Effector memory CD8-positive, alpha-beta T cell (primary cell): ENCODE results near the gene ADGRL4.

Experiments used
- ATAC-seq: fragments of 150-1000 bp; cut with Tn5 transposase; replicated peaks from 2 replicates; pipeline ENCODE4 v1.10.0; 2021; ENCODE audit warnings: mild to moderate bottlenecking, moderate library complexity
- DNase-seq, 3 experiments: peaks; one replicate each; pipeline ENCODE4 v3.0.0; 2021
- H3K27ac Mint-ChIP-seq, 2 donors: one replicate each; pipeline ENCODE4 v1.8.0; 2022; ENCODE audit warnings: mild to moderate bottlenecking in 2 of 2, mixed read lengths in 2 of 2, moderate library complexity in 2 of 2
- H3K27me3 Mint-ChIP-seq, 2 donors: one replicate each; pipeline ENCODE4 v1.8.0; 2022; ENCODE audit warnings: mixed read lengths in 2 of 2
- H3K36me3 Mint-ChIP-seq: one replicate; pipeline ENCODE4 v1.8.0; 2022; ENCODE audit warnings: mild to moderate bottlenecking, moderate library complexity, mixed read lengths; ENCODE audit not compliant: insufficient read depth
- H3K4me1 Mint-ChIP-seq, 2 donors: one replicate each; pipeline ENCODE4 v1.8.0; 2022; ENCODE audit warnings: low read depth in 2 of 2, mixed read lengths in 2 of 2
- H3K4me3 Mint-ChIP-seq, 2 donors: one replicate each; pipeline ENCODE4 v1.8.0; 2022; ENCODE audit warnings: mild to moderate bottlenecking in 2 of 2, mixed read lengths in 2 of 2, moderate library complexity in 2 of 2
- H3K9me3 Mint-ChIP-seq, 2 donors: one replicate each; pipeline ENCODE4 v1.8.0; 2022; ENCODE audit warnings: mixed read lengths in 2 of 2
- total RNA-seq, 9 experiments: gene quantifications; one replicate each; lab custom pipeline; 2026; lab: John Stamatoyannopoulos, UW

The ADGRL4 gene
- total RNA-seq: 0 to 0.11 (median 0) reads per million in 9 experiments

DNA sequence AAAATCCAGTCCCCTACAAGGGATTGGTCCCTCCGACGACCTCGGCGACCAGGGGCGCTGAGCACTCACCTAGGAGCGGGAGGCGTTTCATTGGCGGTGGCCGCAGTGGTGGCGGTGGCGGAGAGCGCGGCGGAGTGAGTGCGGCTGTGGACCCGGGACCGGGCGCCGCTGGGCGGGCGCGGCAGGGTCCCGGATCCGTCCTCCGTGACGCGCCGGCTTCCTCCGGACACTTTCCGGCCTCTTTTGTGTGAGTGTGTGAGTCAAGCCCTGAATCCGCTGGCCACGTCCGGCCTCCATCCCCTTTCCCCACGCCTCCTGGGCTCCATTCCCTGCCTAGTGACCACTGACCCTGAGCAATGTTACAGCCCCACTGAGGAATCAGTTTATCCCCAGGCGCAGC, at the start of gene ADGRL4:
TSS of gene ADGRL4 (minus strand) at position 167 of the 400 bp plus-strand sequence. CDS start at position 91, 76 bp downstream.
- Mint-ChIP-seq H3K36me3 (no peaks in the 10 kb centered on the region), H3K4me3 (no peak within 1 kb of the TSS), H3K27me3 (no peaks in the 10 kb centered on the region), H3K4me1 (no peaks in the 10 kb centered on the region), H3K27ac (no peak within 1 kb of the TSS), H3K9me3 (peaks cover 0 to 5% of the 10 kb centered on the region in 2 donors)
- ATAC-seq (no peak), DNase-seq (no peak)

DNA sequence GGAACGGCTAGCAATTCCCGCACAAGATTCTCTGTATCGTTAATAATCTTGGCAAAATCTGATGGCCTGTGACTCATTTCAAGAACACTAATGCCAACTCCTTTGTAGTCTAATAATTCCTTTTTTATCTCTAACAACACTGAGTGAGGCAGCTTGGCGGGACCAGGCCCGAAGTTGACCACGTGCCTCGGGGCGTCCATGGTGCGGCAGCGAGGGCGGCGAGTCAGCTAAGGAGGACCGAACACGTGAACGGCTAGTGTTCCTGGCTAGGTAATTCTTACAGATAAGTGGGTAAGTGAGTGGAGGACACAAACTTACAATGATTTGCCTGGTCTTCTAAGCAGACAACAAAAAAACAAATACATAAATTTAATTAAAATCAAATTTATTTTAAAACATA, 49.3 kb upstream of the ADGRL4 start:
- H3K27me3 Mint-ChIP-seq: no peaks in the 10 kb centered on the region
- H3K4me3 Mint-ChIP-seq: no peak overlapping the region
- ATAC-seq (no peak), DNase-seq (no peak)
- peaks cover 7 to 8% of the 10 kb centered on the region in 2 donors for H3K9me3 Mint-ChIP-seq
- H3K27ac Mint-ChIP-seq: no peak overlapping the region
- H3K36me3 Mint-ChIP-seq: no peaks in the 10 kb centered on the region
- H3K4me1 Mint-ChIP-seq: no peaks in the 10 kb centered on the region

DNA sequence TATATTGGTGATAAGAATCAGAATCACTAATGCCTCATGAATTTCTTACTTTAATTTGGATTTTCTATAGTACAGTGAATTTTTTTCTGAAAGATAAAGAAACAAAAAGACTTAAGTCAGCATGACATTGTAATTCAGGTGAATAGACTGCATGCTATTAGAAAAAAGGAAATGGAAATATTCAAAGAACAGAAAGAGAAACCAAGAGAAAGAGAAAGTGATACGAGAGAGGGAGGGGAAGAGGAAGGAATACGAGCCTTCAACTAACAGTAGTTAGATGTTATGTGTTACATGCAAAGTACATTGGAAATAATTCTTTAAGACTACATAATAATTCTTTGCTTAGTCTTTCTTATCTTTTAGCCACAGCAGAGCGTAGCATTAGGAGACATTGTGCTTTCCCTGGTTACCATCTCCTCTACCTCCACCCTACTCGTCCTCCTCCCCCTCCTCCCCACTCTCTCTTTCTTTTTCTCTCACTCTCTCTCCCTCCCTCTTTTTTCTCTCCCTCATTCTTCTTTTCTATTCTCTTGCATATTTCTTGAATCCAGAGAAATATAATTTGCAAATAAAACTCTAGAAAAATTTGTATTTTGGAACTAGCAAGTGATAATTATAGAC, 46.4 kb upstream of the ADGRL4 start:
- Mint-ChIP-seq H3K27ac (no peak overlapping the region), H3K27me3 (no peaks in the 10 kb centered on the region), H3K36me3 (no peaks in the 10 kb centered on the region), H3K4me1 (no peaks in the 10 kb centered on the region), H3K4me3 (peak overlapping the region in 1 of 2 donors; percentile 7), H3K9me3 (peaks cover 4 to 7% of the 10 kb centered on the region in 2 donors)
- no peak for DNase-seq
- ATAC-seq: no peak

DNA sequence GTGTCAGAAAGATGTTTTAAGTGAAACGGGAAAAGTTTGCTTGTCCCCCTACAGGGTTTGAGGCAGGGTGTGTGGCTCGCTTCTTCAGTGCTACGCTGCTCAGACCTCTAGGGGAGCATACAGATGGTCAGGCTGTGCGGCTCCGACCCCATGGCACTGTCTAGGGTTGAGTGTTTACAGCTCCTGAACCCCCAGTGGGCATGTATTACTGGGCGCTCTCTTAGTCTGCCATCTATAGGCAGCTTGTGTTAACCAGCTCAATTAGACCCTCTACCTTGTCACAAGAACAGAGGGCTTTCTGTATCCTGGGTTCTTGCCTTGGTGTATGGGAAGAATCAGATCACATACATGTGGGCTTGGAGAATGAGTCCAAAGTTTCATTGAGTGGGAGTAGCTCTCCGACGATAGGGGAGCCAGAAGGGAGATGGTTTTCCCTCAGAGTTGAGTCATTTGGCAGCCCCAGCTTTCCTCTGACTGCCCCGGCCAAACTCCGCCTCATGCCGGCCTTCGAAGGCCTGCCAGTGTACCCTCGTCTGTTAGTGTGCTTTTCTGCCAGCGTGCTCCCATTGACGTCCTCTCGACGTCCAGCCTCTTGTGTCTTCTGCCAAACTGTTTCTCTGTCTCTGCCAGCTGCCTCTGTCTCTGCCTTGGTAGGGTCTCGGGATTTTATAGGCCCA, 38.6 kb upstream of the ADGRL4 start:
- DNase-seq (no peak), ATAC-seq (no peak)
- no peaks in the 10 kb centered on the region for H3K36me3 Mint-ChIP-seq
- no peak overlapping the region for H3K4me3 Mint-ChIP-seq
- H3K9me3 Mint-ChIP-seq: no peaks in the 10 kb centered on the region
- H3K27ac Mint-ChIP-seq: no peak overlapping the region
- no peaks in the 10 kb centered on the region for H3K27me3 Mint-ChIP-seq
- H3K4me1 Mint-ChIP-seq: no peaks in the 10 kb centered on the region

DNA sequence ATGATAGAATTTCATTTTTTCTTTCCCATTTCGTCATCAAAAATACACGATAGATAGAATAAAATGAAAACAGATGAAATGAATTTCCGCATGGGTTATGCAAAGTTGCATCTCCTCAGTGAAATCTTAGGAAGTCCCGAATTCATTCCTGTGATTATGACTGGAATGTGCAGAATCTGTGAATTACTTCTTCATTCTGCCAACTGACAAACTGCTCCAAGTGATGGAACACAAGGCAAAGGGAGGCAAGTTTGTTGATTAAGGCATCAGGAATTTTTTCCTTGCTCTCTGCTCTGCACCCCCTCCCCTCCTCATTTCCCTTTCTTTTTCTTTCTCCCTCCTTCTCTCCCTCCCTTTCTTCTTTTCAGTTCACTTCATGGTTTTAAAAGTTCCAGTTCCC, 37.0 kb upstream of the ADGRL4 start:
- no peak for DNase-seq
- Mint-ChIP-seq H3K4me1 (no peaks in the 10 kb centered on the region), H3K36me3 (no peaks in the 10 kb centered on the region), H3K9me3 (no peaks in the 10 kb centered on the region), H3K27ac (no peak overlapping the region), H3K27me3 (no peaks in the 10 kb centered on the region), H3K4me3 (no peak overlapping the region)
- ATAC-seq: no peak

DNA sequence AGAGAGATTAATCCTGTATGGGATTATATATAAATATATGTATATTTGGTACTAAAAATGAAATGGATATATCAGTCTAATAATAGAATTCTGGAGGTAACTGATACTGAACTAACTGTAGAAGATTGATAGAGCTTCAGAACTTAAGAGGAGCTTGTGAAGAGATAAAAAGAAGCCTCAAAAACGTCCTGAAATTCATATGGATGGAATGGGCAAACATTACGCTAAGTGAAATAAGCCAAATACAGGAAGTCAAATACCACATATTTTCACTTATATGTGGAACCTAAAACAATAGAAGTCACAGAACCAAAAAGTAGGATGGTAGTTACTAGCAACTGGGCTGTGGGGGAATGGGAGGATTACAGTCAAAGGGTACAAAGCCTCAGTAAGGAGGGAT, 36.0 kb upstream of the ADGRL4 start:
- ATAC-seq: no peak
- Mint-ChIP-seq H3K4me3 (no peak overlapping the region), H3K4me1 (no peaks in the 10 kb centered on the region), H3K27ac (no peak overlapping the region), H3K36me3 (no peaks in the 10 kb centered on the region), H3K9me3 (peaks cover 2 to 8% of the 10 kb centered on the region in 2 donors), H3K27me3 (no peaks in the 10 kb centered on the region)
- DNase-seq: no peak

DNA sequence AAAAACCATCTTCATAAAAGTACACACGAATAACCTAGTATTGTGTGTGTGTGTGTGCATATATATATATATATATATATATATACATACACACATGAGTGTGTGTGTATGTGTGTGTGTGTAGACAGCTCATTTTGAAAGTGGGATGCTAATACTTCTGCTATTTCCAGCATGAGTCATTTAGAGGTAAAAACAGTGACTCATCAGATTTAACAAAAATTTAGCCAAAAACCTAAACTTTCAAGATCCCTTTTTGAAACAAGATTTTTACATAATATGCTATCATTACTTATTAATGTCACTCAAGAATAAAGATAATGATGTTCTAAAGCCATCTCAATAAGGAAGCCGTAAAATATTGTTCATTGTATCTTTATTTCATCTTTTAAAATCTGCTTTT, 35.6 kb upstream of the ADGRL4 start:
- H3K9me3 Mint-ChIP-seq: peaks cover 6 to 9% of the 10 kb centered on the region in 2 donors
- no peak for ATAC-seq
- H3K27ac Mint-ChIP-seq: no peak overlapping the region

DNA sequence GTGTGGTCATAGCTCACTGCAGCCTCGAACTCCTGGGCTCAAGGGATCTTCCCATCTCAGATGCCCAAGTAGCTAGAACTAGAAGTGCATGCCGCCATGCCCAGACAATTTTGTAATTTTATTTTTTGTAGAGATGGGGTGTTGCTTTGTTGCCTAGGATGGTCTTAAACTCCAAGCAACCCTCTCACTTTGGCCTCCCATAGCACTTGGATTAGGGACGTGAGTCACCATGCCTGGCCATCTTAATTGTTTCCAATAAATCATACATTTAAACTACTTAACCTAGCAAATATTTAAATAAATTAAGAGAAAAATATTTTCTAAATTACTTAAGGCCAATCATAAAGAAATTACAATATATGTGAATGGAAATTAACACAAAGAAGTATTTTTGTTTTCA, 35.1 kb upstream of the ADGRL4 start:
- Mint-ChIP-seq H3K36me3 (no peaks in the 10 kb centered on the region), H3K27ac (no peak overlapping the region), H3K27me3 (no peaks in the 10 kb centered on the region), H3K4me3 (no peak overlapping the region), H3K4me1 (no peaks in the 10 kb centered on the region), H3K9me3 (peaks cover 8 to 9% of the 10 kb centered on the region in 2 donors)
- ATAC-seq (no peak), DNase-seq (no peak)

More for the DNA sequence above, 35.6 kb upstream of the ADGRL4 start:
- H3K27me3 Mint-ChIP-seq: no peaks in the 10 kb centered on the region
- no peak for DNase-seq
- no peaks in the 10 kb centered on the region for H3K36me3 Mint-ChIP-seq
- no peak overlapping the region for H3K4me3 Mint-ChIP-seq
- H3K4me1 Mint-ChIP-seq: no peaks in the 10 kb centered on the region

DNA sequence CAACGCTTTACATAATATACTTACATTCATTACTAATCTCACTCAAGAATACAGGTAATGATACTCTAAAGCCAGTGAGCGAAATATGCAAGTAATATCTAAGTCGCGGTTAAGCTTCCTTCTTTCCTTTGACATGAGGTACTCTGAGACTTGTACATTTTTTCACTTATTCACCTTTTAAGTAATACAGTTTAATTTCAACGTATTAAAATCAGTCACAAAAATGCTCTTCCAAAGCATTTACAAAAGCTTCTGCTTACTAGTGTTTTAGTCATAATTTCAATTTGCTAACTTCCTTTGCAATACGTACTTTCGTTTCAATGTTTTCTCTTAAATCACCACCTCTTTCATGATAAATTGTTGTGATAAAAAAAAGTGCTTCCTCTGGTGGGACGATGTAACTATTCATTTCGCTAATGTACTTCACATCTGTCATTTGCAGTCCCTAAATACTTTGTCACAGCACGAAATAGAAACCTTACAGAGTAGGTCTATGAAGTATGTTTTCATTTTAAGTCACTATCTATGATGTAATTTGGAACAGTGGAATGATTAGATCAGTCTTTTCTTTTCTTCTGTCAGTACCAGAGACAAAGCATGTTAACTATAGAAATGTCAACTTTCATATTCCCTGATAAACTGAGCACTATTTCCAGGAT, 34.0 kb upstream of the ADGRL4 start:
- no peak overlapping the region for H3K4me3 Mint-ChIP-seq
- H3K27ac Mint-ChIP-seq: no peak overlapping the region
- no peaks in the 10 kb centered on the region for H3K4me1 Mint-ChIP-seq
- no peaks in the 10 kb centered on the region for H3K27me3 Mint-ChIP-seq
- DNase-seq: no peak
- no peaks in the 10 kb centered on the region for H3K36me3 Mint-ChIP-seq
- H3K9me3 Mint-ChIP-seq: peaks cover 11 to 16% of the 10 kb centered on the region in 2 donors
- no peak for ATAC-seq

DNA sequence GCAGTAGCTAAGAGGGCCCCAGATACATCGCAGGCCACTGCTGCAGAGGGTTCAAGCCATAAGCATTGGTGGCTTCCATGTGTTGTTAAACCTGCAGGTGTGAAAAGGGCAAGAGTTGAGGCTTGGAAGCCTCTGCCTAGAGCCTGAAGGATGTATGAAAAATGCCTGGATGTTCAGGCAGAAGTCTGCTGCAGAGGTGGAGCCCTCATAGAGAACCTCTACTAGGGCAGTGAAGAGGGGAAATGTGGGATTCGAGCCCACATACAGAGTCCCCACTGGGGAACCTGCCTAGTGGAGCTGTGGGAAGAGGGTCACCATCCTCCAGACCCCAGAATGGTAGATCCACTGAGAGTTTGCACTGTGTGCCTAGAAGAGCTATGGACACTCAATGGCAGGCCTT, 30.6 kb upstream of the ADGRL4 start:
- no peak for ATAC-seq
- Mint-ChIP-seq H3K9me3 (peaks cover 13 to 16% of the 10 kb centered on the region in 2 donors), H3K4me1 (no peaks in the 10 kb centered on the region), H3K27me3 (no peaks in the 10 kb centered on the region), H3K36me3 (no peaks in the 10 kb centered on the region), H3K27ac (no peak overlapping the region), H3K4me3 (no peak overlapping the region)
- DNase-seq: no peak

DNA sequence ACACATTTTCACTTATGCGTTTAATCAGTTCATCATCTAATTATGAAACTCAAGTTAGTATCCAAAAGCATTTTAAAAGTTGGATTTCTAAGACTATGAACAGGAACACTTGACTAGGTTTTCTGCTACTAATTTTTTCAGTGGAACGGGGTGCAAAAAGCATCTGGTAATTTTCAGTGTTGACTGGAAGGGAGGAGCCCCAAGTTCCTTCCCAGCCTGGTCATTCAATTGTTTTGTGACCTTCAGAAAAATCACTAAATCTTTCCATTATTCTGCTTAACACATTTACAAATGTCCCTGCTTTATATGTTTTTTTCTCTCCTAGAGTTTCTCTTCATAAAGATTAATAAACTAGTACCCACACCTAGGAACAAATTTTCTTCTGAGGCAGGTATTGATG, 6.0 kb upstream of the ADGRL4 start:
- no peak overlapping the region for H3K4me3 Mint-ChIP-seq
- no peak for DNase-seq
- no peaks in the 10 kb centered on the region for H3K27me3 Mint-ChIP-seq
- ATAC-seq: no peak
- no peaks in the 10 kb centered on the region for H3K36me3 Mint-ChIP-seq
- H3K27ac Mint-ChIP-seq: no peak overlapping the region
- H3K4me1 Mint-ChIP-seq: no peaks in the 10 kb centered on the region
- H3K9me3 Mint-ChIP-seq: peaks cover 0 to 8% of the 10 kb centered on the region in 2 donors

DNA sequence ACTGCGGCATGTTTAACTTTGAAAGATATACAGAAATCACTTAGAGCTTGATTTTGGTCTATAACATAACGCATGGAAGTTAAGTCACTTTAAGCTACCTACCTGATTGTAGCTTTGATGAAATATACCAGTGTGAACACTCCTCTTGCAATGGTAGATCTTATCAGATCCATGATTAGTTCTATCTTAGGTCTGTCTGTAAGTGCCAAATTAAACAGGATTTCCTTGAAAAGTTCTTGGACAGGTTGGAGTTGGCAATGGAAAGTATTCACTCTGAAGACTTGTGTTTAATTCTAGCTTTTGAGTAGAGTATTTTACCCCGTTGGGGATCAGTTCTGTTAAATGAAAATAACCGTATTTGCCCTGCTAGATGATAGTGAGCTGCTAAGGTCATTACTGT, 4.1 kb upstream of the ADGRL4 start:
- Mint-ChIP-seq H3K27ac (no peak overlapping the region), H3K4me3 (no peak overlapping the region), H3K9me3 (peaks cover 0 to 6% of the 10 kb centered on the region in 2 donors), H3K4me1 (no peaks in the 10 kb centered on the region), H3K27me3 (no peaks in the 10 kb centered on the region), H3K36me3 (no peaks in the 10 kb centered on the region)
- no peak for ATAC-seq
- no peak for DNase-seq

DNA sequence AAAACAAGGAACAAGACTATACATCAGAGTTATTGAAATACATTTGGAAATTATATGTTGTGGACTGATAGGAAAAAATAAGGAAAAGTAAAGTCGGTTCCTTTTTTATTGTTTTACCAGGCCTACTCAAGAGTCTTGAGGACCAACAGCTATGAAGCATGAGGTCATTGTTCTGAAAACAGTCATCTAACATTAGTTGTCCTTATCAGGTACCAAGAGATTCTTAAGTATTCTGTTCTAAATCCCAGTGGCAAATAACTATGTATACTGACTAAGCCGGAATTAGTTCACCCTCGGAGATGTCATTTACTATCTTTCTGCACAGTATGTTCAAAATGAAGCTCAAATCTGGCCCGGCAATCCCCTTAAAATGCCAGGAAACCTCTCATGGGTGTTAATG, 585 bp downstream of the ADGRL4 start:
- no peaks in the 10 kb centered on the region for H3K36me3 Mint-ChIP-seq
- H3K27me3 Mint-ChIP-seq: no peaks in the 10 kb centered on the region
- peaks cover 0 to 5% of the 10 kb centered on the region in 2 donors for H3K9me3 Mint-ChIP-seq
- H3K4me1 Mint-ChIP-seq: no peaks in the 10 kb centered on the region
- DNase-seq: no peak
- H3K4me3 Mint-ChIP-seq: no peak overlapping the region
- ATAC-seq: no peak
- H3K27ac Mint-ChIP-seq: no peak overlapping the region

DNA sequence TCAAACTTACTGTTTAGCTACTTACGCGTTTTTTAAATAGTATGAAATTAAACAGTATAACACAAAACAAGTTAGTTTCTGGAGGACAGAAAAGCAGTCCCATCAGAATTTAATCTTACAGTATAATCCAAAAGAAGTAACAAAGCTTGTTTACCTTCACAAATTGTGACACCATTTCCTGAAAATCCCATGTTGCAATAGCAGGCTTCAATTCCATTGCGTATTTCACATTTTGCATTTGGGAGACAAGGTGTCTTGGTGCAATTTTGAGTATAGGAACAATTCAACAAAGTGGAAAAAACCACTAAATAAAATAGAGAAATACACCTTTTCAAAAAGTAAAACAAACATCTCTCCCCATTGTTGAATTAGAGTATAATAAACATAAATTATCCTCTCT, 1.6 kb downstream of the ADGRL4 start:
- ATAC-seq: no peak

More for the DNA sequence above, 1.6 kb downstream of the ADGRL4 start:
- Mint-ChIP-seq H3K4me3 (no peak overlapping the region), H3K4me1 (no peaks in the 10 kb centered on the region), H3K27ac (no peak overlapping the region), H3K27me3 (no peaks in the 10 kb centered on the region), H3K9me3 (peaks cover 0 to 5% of the 10 kb centered on the region in 2 donors), H3K36me3 (no peaks in the 10 kb centered on the region)
- DNase-seq: no peak
